ENCODE measurements around the gene PAPOLB.

PAPOLB gene

GRCh38 chr7:4824120-4824775 is 37.6 kb downstream of the PAPOLB start:
- DNase-seq (ENCODE audit: low read depth in 2 of 2) = no peak

- no peak for DNase-seq (ENCODE audit: low read depth in 2 of 2)
Observed at GRCh38 chr7:4823441-4824119, 38.2 kb downstream of the PAPOLB start.

GRCh38 chr7:4822677-4823076 is 39.2 kb downstream of the PAPOLB start:
- DNase-seq (ENCODE audit: low read depth in 2 of 2) = no peak

GRCh38 chr7:4820967-4821471 is 40.8 kb downstream of the PAPOLB start:
- no peak for DNase-seq (ENCODE audit: low read depth in 2 of 2)

GRCh38 chr7:4820405-4820966 is 41.3 kb downstream of the PAPOLB start:
- DNase-seq (ENCODE audit: low read depth in 2 of 2) = no peak

GRCh38 chr7:4819560-4820404 is 42.0 kb downstream of the PAPOLB start:
- no peak for DNase-seq (ENCODE audit: low read depth in 2 of 2)

GRCh38 chr7:4818000-4818794 is 43.6 kb downstream of the PAPOLB start:
- no peak for DNase-seq (ENCODE audit: low read depth in 2 of 2)

- no peak for DNase-seq (ENCODE audit: low read depth in 2 of 2)
Observed at GRCh38 chr7:4817178-4817901, 44.5 kb downstream of the PAPOLB start.

GRCh38 chr7:4816419-4817080 is 45.3 kb downstream of the PAPOLB start:
- DNase-seq (ENCODE audit: low read depth in 2 of 2) = no peak

GRCh38 chr7:4815609-4816418 is 46.0 kb downstream of the PAPOLB start:
- no peak for DNase-seq (ENCODE audit: low read depth in 2 of 2)

GRCh38 chr7:4815121-4815520 is 46.7 kb downstream of the PAPOLB start:
- no peak for DNase-seq (ENCODE audit: low read depth in 2 of 2)

GRCh38 chr7:4814433-4814832 is 47.4 kb downstream of the PAPOLB start:
- no peak for DNase-seq (ENCODE audit: low read depth in 2 of 2)

GRCh38 chr7:4809666-4810065 is 52.2 kb downstream of the PAPOLB start:
- no peak for DNase-seq (ENCODE audit: low read depth in 2 of 2)

- peak in 1 of 2 donors; percentile 19 for DNase-seq (ENCODE audit: low read depth in 2 of 2)
Observed at GRCh38 chr7:4809091-4809591, 52.7 kb downstream of the PAPOLB start.

- DNase-seq (ENCODE audit: low read depth in 2 of 2) = no peak
Observed at GRCh38 chr7:4808565-4808964, 53.3 kb downstream of the PAPOLB start.

GRCh38 chr7:4808026-4808425 is 53.8 kb downstream of the PAPOLB start:
- DNase-seq (ENCODE audit: low read depth in 2 of 2) = no peak
